22Rv1 (cell line): ENCODE measurements around the gene CNTN5.

ENCODE experiments used
- CTCF ChIP-seq: fragments of 450-650 bp; IDR thresholded peaks from 2 replicates; pipeline ENCODE4 v1.5.1; 2017; ENCODE audit warnings: mild to moderate bottlenecking
- ZFX ChIP-seq: fragments of 450-650 bp; IDR thresholded peaks from 2 replicates; pipeline ENCODE4 v1.6.1; 2017; ENCODE audit warnings: antibody characterized with exemption, borderline replicate concordance

- no peak for TF ChIP-seq CTCF
- no peak for TF ChIP-seq ZFX
These were observed 1201.0 kb downstream of the CNTN5 start for GRCh38 chr11:100221791-100222190.
